GM18502 (cell line): ENCODE measurements around the gene NXPH4.

ENCODE experiments used
- ATAC-seq: cut with Tn5 transposase; IDR thresholded peaks from one replicate; pipeline ENCODE4 v1.9.1; 2021; ENCODE audit warnings: mild to moderate bottlenecking; ENCODE audit not compliant: unreplicated experiment, poor library complexity

The NXPH4 gene

GRCh38 chr12:57182918-57183575, 33.5 kb upstream of the NXPH4 start:
- ATAC-seq, result peak; percentile 85

- no peak for ATAC-seq
Measured at GRCh38 chr12:57183939-57184725, 32.5 kb upstream of the NXPH4 start.

GRCh38 chr12:57185403-57185802, 31.2 kb upstream of the NXPH4 start:
- no peak for ATAC-seq

GRCh38 chr12:57185906-57186508, 30.6 kb upstream of the NXPH4 start:
- no peak for ATAC-seq

- ATAC-seq, result no peak
Measured at GRCh38 chr12:57187222-57188089, 29.1 kb upstream of the NXPH4 start.

GRCh38 chr12:57188090-57188425, 28.5 kb upstream of the NXPH4 start:
- no peak for ATAC-seq

- no peak for ATAC-seq
Measured at GRCh38 chr12:57190037-57190436, 26.6 kb upstream of the NXPH4 start.

- no peak for ATAC-seq
Measured at GRCh38 chr12:57190821-57191220, 25.8 kb upstream of the NXPH4 start.

GRCh38 chr12:57191410-57191809, 25.2 kb upstream of the NXPH4 start:
- no peak for ATAC-seq

GRCh38 chr12:57192920-57193319, 23.7 kb upstream of the NXPH4 start:
- ATAC-seq, result no peak

GRCh38 chr12:57193706-57194245, 22.8 kb upstream of the NXPH4 start:
- ATAC-seq, result no peak

GRCh38 chr12:57194253-57194652, 22.3 kb upstream of the NXPH4 start:
- ATAC-seq, result no peak

- no peak for ATAC-seq
Measured at GRCh38 chr12:57195186-57195585, 21.4 kb upstream of the NXPH4 start.

- no peak for ATAC-seq
Measured at GRCh38 chr12:57195611-57196371, 20.8 kb upstream of the NXPH4 start.

GRCh38 chr12:57196439-57196838, 20.2 kb upstream of the NXPH4 start:
- ATAC-seq, result no peak

GRCh38 chr12:57196956-57197355, 19.6 kb upstream of the NXPH4 start:
- no peak for ATAC-seq

GRCh38 chr12:57198329-57198728, 18.3 kb upstream of the NXPH4 start:
- no peak for ATAC-seq

GRCh38 chr12:57199191-57199590, 17.4 kb upstream of the NXPH4 start:
- ATAC-seq, result no peak

GRCh38 chr12:57200497-57200896, 16.1 kb upstream of the NXPH4 start:
- ATAC-seq, result no peak

GRCh38 chr12:57201219-57201618, 15.4 kb upstream of the NXPH4 start:
- no peak for ATAC-seq
